HepG2 (cell line): Measurements from ENCODE around the gene PGK1. TPM values are rescaled to one million over a fixed set of nuclear protein-coding genes. Genes with fewer than 3 reads are reported as not detected.

Source experiments
- DZIP1 ChIP-seq: sonication (generic); formaldehyde crosslinking; IDR thresholded peaks from 2 replicates; pipeline ENCODE4 v1.5.0; 2020; ENCODE audit warnings: mild to moderate bottlenecking, missing genetic modification reagents
- NFKB2 ChIP-seq: sonication (generic); formaldehyde crosslinking; IDR thresholded peaks from 2 replicates; pipeline ENCODE4 v1.4.0; 2020; ENCODE audit warnings: missing genetic modification reagents, borderline replicate concordance
- PATZ1 ChIP-seq: sonication (generic); formaldehyde crosslinking; IDR thresholded peaks from 2 replicates; pipeline ENCODE4 v1.4.0; 2020; ENCODE audit warnings: missing genetic modification reagents
- POLR2AphosphoS2 ChIP-seq: IDR thresholded peaks from 2 replicates; pipeline ENCODE4 v1.6.1; 2011; ENCODE audit warnings: low read depth, low read length, improper control_type of control experiment
- SNAPC2 ChIP-seq: sonication (generic); formaldehyde crosslinking; IDR thresholded peaks from 2 replicates; pipeline ENCODE4 v1.8.1; 2022; ENCODE audit warnings: mild to moderate bottlenecking, missing genetic modification reagents
- THAP11 ChIP-seq: IDR thresholded peaks from 2 replicates; pipeline ENCODE4 v1.6.1; 2016; ENCODE audit warnings: missing biosample characterization, missing genetic modification reagents
- XRCC5 ChIP-seq: fragments of 200-400 bp; formaldehyde crosslinking; optimal IDR thresholded peaks from 2 replicates; pipeline ENCODE3; 2017; ENCODE audit warnings: mild to moderate bottlenecking, low read length
- ZBTB40 ChIP-seq, 2 experiments: fragments of 450-650 bp in 1 of 2; sonication (generic) in 1 of 2; formaldehyde crosslinking in 1 of 2; IDR thresholded peaks; 2 replicates each; pipeline versions ENCODE4 v1.6.1 to v1.8.0; 2016 to 2022; ENCODE audit warnings: antibody characterized with exemption in 1 of 2, mild to moderate bottlenecking in 1 of 2, missing genetic modification reagents in 1 of 2
- ZBTB8A ChIP-seq: sonication (generic); formaldehyde crosslinking; IDR thresholded peaks from 2 replicates; pipeline ENCODE4 v1.4.0; 2020; ENCODE audit warnings: mild to moderate bottlenecking, low read depth, missing genetic modification reagents, borderline replicate concordance
- ZNF33B ChIP-seq: sonication (generic); formaldehyde crosslinking; IDR thresholded peaks from 2 replicates; pipeline ENCODE4 v1.5.1; 2020; ENCODE audit warnings: mild to moderate bottlenecking, missing genetic modification reagents
- ZNF691 ChIP-seq: sonication (generic); formaldehyde crosslinking; IDR thresholded peaks from 2 replicates; pipeline ENCODE4 v1.4.0; 2020; ENCODE audit warnings: missing genetic modification reagents, low read depth, mild to moderate bottlenecking, borderline replicate concordance
- ZNF788 ChIP-seq: sonication (generic); formaldehyde crosslinking; IDR thresholded peaks from 2 replicates; pipeline ENCODE4 v1.5.0; 2020; ENCODE audit warnings: mild to moderate bottlenecking, missing genetic modification reagents, borderline replicate concordance
- polyA plus RNA-seq, 8 experiments: library from polyadenylated mRNA; depleted of rRNA in 3 of 8; stranded (reverse) in 7 of 8; unstranded in 1 of 8; fragments of >200 nt; fragmentation: Illumina TruSeq in 4 of 8; extraction: Trizol in 4 of 8; gene quantifications; 2 replicates each; pipeline versions ENCODE4 v1.2.1 to v1.2.3, GENCODE V29; 2011 to 2016; ENCODE audit warnings: low read depth in 4 of 8, missing spikeins in 1 of 8, mixed read lengths in 1 of 8; ENCODE audit not compliant: insufficient read depth in 1 of 8
- total RNA-seq, 5 experiments: library from RNA; depleted of rRNA; stranded (reverse); fragments of >200 nt; fragmentation: Illumina TruSeq; extraction: Trizol; gene quantifications; 2 replicates each; pipeline ENCODE4 v1.2.3, GENCODE V29; 2016; ENCODE audit warnings: low read depth in 1 of 5

PGK1 gene
- total and polyA plus RNA-seq, 2 of the 13 experiments (the other 11 are each of a cell fraction or from before 2014, with no cell fraction given): 325 to 1,274 TPM

GRCh38 chrX:78103623-78104446 is at the start of gene PGK1 (continued):
- TF ChIP-seq DZIP1 (CRISPR knock-in tag) (0 out of 2 replicates have a peak, but pooled peaks have one; percentile 56), POLR2AphosphoS2 (no peak), THAP11 (peak; percentile 87), SNAPC2 (peak; percentile 76; the same call in 1 of the 2 replicates), ZBTB40 (IDR thresholded peaks at IDR 0.05) (no peak), ZBTB40 (CRISPR knock-in tag; IDR thresholded peaks at IDR 0.05) (peak; percentile 65; the same call in 1 of the 2 replicates), NFKB2 (peak; percentile 71; the same call in 1 of the 2 replicates), PATZ1 (CRISPR knock-in tag) (peak; percentile 72), ZNF33B (CRISPR knock-in tag) (0 out of 2 replicates have a peak, but pooled peaks have one; percentile 50), XRCC5 (no peak), ZNF691 (CRISPR knock-in tag) (no peak), ZBTB8A (CRISPR knock-in tag) (0 out of 2 replicates have a peak, but pooled peaks have one; percentile 60), ZNF788 (CRISPR knock-in tag) (peak; percentile 92; the same call in 1 of the 2 replicates)
